Activated naive CD8-positive, alpha-beta T cell treated with anti-CD3 and anti-CD28 coated beads, Interleukin-2, amount 50 U/mL, for 24 hours (primary cell): ENCODE results near the gene SLC39A2.
"Not testable (repeated sequence)": the region's sequence is repeated elsewhere in the genome, so short reads cannot be mapped to it uniquely, and the experiment has no call there.

ENCODE experiments used
- ATAC-seq: fragments of 150-1000 bp; cut with Tn5 transposase; one replicate; pipeline ENCODE4 v1.10.0; 2021
- DNase-seq: peaks from one replicate; pipeline ENCODE4 v3.0.0; 2021
- H3K27ac Mint-ChIP-seq: one replicate; pipeline ENCODE4 v1.8.0; 2021; ENCODE audit warnings: mild to moderate bottlenecking, mixed read lengths
- H3K27me3 Mint-ChIP-seq: one replicate; pipeline ENCODE4 v1.8.0; 2021; ENCODE audit warnings: mixed read lengths
- H3K36me3 Mint-ChIP-seq: one replicate; pipeline ENCODE4 v1.8.0; 2021; ENCODE audit warnings: low read depth, mixed read lengths
- H3K4me1 Mint-ChIP-seq: one replicate; pipeline ENCODE4 v1.8.0; 2021; ENCODE audit warnings: mixed read lengths
- H3K4me3 Mint-ChIP-seq: one replicate; pipeline ENCODE4 v1.8.0; 2021; ENCODE audit warnings: mild to moderate bottlenecking, moderate library complexity, mixed read lengths
- H3K9me3 Mint-ChIP-seq: one replicate; pipeline ENCODE4 v1.8.0; 2021; ENCODE audit warnings: mixed read lengths

Gene SLC39A2

DNA sequence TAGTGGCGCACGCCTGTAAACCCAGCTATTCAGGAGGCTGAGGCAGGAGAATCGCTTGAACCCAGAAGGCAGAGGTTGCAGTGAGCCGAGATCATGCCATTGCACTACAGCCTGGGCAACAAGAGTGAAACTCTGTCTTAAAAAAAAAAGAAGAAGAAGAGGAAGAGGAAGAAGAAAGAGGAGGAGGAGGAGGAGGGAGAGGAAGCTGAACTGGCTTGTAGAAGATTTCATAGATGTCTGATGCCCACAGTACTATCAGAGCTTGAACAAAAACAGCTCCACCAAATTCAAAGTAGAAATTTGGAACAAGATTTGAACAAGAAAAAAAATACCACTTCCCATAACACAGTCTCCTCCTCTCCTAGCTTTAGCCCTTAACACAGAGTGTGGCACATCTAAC lies 13.4 kb upstream of the SLC39A2 start:
- not testable (repeated sequence) for ATAC-seq, H3K27me3 Mint-ChIP-seq, H3K27ac Mint-ChIP-seq, H3K9me3 Mint-ChIP-seq, H3K4me3 Mint-ChIP-seq, DNase-seq, H3K36me3 Mint-ChIP-seq
- H3K4me1 Mint-ChIP-seq = peaks cover 11% of the 10 kb centered on the region

DNA sequence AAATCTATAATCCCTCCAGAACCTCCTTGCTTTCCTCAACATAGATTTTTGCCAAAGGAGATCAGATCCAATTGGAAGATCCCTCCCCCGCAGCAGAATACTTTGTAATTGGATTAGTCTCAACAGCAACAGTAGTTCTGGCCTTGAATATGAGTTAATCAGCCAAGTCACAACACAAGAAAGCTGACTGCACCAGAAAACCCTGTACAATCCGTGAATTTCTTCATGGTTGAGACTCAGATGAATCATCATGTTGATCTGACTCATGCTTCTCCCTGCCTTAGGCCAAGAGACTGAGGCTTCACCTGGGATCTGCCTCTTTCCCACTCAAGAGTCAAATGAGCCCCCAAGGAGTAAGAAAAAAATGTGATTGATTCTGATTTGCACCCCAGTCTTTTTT lies 12.3 kb upstream of the SLC39A2 start:
- Mint-ChIP-seq H3K36me3 (peaks cover 9% of the 10 kb centered on the region), H3K27ac (no peak overlapping the region), H3K9me3 (no peaks in the 10 kb centered on the region), H3K4me1 (peaks cover 19% of the 10 kb centered on the region), H3K27me3 (peaks cover 2% of the 10 kb centered on the region), H3K4me3 (no peak overlapping the region)
- DNase-seq (no peak), ATAC-seq (no peak)

DNA sequence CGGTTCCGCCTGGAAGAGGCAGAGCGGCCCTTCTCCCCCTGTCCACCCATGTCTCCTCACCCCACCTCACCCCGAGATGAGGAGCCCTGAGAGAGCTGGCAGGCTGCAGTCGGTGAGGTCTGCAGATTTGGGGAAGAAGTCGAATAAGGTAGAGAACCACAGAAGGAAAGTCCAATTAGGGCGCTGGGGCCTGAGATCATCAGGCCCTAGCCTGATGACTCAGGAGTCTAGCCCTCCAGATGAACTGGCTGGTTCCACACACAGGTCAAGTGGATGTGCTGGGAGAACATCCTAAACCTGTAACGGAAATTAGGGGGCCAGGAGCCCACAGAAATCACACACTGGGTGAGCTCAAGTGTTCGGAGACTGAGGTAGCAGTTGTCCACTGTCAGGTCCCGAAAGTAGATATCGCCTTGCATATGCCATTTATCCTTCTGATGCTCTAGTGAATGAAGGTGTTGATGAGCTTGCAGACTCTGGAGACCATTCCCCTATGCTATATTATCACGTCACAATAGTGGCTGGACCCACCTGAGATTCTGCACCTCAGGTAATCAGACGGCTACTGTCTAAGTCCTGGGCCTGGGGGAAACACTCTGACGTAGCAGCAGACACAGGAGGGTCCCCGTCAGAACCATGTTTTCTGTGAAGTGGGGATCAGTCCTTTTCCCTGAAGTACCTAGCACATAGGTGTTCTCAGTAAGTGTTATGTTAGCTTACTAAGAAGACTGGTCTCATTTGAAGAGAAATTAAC lies 10.2 kb upstream of the SLC39A2 start:
- Mint-ChIP-seq H3K4me1 (peaks cover 22% of the 10 kb centered on the region), H3K9me3 (no peaks in the 10 kb centered on the region), H3K36me3 (peaks cover 25% of the 10 kb centered on the region), H3K27me3 (no peaks in the 10 kb centered on the region), H3K4me3 (peak overlapping the region; percentile 93), H3K27ac (no peak overlapping the region)
- DNase-seq = no peak
- ATAC-seq = no peak

DNA sequence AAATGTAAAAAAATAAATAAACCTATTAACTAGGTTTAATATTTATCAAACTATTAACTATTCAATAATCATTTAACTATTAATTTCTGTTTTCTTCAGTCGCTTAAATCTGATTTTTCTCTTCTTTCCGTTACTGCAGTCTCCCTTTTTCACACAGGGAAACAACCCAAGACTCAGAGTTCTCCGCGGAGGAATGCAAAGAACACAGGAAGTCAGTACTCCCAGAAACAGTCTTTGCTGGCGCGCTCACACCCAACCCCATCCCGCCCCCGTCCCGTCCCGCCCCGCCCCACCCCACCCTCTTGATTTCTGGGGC lies 9.7 kb upstream of the SLC39A2 start:
- Mint-ChIP-seq H3K4me3 (peak overlapping the region; percentile 93), H3K4me1 (peaks cover 22% of the 10 kb centered on the region), H3K36me3 (peaks cover 28% of the 10 kb centered on the region), H3K27ac (peak overlapping the region; percentile 92), H3K27me3 (no peaks in the 10 kb centered on the region), H3K9me3 (no peaks in the 10 kb centered on the region)
- ATAC-seq (no peak), DNase-seq (no peak)

DNA sequence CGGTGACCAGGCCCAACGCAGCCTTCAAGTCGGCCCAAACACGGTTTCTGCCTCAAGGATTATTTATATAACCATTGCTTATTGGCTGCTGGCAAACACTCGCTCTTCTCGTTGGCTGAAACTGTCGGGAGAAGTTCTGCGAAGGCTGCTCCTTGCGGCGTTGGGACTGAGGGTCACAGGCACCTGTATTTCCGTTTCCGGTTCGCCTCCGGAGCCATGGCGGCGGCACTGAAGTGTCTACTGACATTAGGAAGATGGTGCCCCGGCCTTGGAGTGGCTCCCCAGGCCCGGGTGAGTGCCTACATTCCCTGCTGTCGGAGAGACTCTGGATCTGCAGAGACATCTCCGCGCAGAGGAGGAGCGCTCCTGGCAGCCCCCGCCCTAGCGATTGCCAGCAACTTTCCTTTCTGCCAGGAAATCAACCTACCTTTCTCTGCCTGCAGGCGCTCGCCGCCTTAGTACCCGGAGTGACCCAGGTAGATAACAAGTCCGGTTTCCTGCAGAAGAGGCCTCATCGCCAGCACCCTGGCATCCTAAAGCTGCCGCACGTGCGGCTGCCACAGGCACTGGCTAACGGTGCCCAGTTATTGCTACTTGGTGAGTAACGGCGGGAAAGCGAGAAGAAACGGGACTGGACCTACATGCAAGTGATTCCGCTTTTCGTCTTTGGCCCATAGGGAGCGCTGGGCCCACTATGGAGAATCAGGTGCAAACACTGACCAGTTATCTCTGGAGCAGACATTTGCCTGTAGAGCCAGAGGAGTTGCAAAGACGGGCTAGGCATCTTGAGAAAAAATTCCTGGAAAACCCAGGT lies 9.1 kb upstream of the SLC39A2 start, which contains the start of gene METTL17:
Gene METTL17 (plus strand): TSS at position 194 of the 814 bp plus-strand sequence. CDS start 23 bp downstream, at position 217.
- peak; percentile 98 for ATAC-seq
- peak within 1 kb of the TSS; percentile 93 for H3K4me3 Mint-ChIP-seq
- H3K27ac Mint-ChIP-seq = peak within 1 kb of the TSS; percentile 92
- no peaks in the 10 kb centered on the region for H3K9me3 Mint-ChIP-seq
- H3K36me3 Mint-ChIP-seq = peaks cover 34% of the 10 kb centered on the region
- DNase-seq = peak; percentile 86
- no peaks in the 10 kb centered on the region for H3K27me3 Mint-ChIP-seq
- peaks cover 22% of the 10 kb centered on the region for H3K4me1 Mint-ChIP-seq

DNA sequence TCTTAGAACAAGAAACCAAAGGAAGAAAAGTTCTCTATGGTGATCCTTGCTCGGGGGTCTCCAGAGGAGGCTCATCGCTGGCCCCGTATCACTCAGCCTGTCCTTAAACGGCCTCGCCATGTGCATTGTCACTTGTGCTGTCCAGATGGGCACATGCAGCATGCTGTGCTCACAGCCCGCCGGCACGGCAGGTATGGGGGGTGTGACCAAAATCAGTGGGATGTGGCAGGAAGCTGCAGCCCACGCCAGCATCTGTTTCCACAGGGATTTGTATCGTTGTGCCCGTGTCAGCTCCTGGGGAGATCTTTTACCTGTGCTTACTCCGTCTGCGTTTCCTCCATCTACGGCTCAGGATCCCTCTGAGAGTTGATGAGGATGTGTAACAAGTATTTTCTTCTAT lies 2.6 kb upstream of the SLC39A2 start:
- peaks cover 45% of the 10 kb centered on the region for H3K36me3 Mint-ChIP-seq
- H3K27ac Mint-ChIP-seq = no peak overlapping the region
- H3K4me3 Mint-ChIP-seq = no peak overlapping the region
- no peaks in the 10 kb centered on the region for H3K9me3 Mint-ChIP-seq
- DNase-seq (no peak), ATAC-seq (no peak)
- no peaks in the 10 kb centered on the region for H3K27me3 Mint-ChIP-seq
- H3K4me1 Mint-ChIP-seq = peaks cover 7% of the 10 kb centered on the region

DNA sequence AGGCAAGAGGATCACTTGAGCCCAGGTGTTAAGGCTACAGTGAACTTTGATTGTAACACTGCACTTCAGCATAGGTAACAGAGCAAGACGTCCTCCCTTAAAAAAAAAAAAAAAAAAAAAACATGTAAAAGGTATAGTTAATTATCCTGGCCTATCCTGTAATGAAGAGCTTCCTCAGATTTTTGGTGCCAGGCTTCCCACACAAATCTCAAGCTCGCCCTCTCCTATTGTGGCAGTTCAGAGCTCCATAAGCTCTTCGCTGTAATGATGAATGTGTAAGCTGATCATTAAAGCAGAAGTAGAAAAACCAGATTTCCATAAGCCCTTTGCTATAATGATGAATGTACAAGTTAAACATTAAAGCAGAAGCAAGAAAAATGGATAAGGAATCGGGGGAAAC lies 2.0 kb upstream of the SLC39A2 start:
- ATAC-seq (no peak), DNase-seq (no peak)
- H3K4me1 Mint-ChIP-seq = peaks cover under 1% of the 10 kb centered on the region
- no peak overlapping the region for H3K27ac Mint-ChIP-seq
- no peaks in the 10 kb centered on the region for H3K27me3 Mint-ChIP-seq
- H3K36me3 Mint-ChIP-seq = peaks cover 40% of the 10 kb centered on the region
- H3K9me3 Mint-ChIP-seq = no peaks in the 10 kb centered on the region
- no peak overlapping the region for H3K4me3 Mint-ChIP-seq

DNA sequence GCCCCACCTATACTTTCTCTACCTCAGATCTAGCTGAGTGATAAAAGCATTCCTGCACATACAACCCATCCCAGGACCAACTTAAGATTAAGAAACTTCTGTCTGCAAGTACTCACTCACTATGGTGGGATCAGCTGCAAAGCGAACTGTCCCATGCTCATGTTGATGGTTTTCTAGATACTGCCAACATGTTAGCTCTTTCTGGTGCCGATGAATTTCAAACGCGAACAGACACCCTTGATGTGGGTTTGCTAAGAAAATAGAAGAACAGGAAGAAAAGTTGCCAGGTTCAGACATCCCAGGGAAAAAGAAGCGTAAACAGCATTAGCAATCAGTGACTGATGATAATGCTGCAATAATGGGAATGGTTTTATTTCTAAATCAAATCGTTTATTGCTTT lies 1.5 kb upstream of the SLC39A2 start:
- DNase-seq = no peak
- Mint-ChIP-seq H3K27me3 (no peaks in the 10 kb centered on the region), H3K4me1 (no peaks in the 10 kb centered on the region), H3K9me3 (no peaks in the 10 kb centered on the region), H3K4me3 (no peak overlapping the region), H3K27ac (no peak overlapping the region), H3K36me3 (peaks cover 37% of the 10 kb centered on the region)
- no peak for ATAC-seq

DNA sequence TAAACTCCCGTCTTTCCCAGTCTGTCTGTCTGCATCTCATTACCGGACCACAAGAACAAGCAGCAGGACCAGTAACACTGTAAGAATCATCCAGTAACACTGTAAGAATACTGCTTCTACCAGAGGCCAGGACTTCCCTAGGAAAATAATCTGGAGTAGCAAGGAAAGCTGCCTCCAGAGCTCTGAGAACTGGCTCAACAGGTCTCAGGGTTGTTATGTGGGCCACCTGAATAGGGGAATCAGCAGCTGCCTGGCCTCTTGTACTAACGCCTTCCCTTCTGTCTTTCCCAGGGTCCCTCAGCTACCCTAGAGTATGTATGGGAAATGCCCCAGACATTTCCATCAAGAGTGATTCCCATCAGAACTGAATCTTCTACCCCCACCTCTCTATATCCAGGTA lies 954 bp upstream of the SLC39A2 start:
- H3K9me3 Mint-ChIP-seq = no peaks in the 10 kb centered on the region
- no peak overlapping the region for H3K4me3 Mint-ChIP-seq
- DNase-seq = no peak
- peaks cover 33% of the 10 kb centered on the region for H3K36me3 Mint-ChIP-seq
- no peaks in the 10 kb centered on the region for H3K4me1 Mint-ChIP-seq
- no peaks in the 10 kb centered on the region for H3K27me3 Mint-ChIP-seq
- H3K27ac Mint-ChIP-seq = no peak overlapping the region
- no peak for ATAC-seq

DNA sequence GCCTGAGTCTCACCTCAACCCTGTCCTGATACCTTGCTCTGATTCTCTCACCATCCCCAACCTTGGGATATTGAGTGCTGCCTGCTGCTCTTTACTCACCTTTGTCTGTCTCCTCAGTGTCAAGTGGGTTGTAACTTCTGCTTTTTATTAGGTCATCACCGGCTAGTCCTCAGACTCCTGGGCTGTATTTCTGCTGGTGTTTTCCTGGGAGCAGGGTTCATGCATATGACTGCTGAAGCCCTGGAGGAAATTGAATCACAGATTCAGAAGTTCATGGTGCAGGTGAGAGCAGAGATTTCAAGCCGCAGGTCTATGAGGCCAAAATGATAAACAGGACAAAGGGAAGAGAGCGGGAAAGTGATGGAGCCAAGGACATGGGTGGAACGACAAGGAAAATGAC lies 498 bp downstream of the SLC39A2 start:
- no peak overlapping the region for H3K27ac Mint-ChIP-seq
- H3K9me3 Mint-ChIP-seq = no peaks in the 10 kb centered on the region
- ATAC-seq = no peak

DNA sequence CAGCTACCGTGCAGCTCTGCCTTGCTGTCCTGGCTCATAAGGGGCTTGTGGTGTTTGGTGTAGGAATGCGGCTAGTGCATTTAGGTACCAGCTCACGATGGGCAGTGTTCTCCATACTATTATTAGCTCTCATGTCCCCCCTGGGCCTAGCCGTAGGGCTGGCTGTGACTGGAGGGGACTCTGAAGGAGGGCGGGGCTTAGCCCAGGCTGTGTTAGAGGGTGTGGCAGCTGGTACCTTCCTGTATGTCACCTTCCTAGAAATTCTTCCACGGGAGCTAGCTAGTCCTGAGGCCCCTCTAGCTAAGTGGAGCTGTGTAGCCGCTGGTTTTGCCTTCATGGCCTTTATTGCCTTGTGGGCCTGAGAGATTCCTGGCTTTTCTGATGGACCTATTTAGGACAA lies 2.1 kb downstream of the SLC39A2 start:
- H3K27ac Mint-ChIP-seq = no peak overlapping the region
- H3K27me3 Mint-ChIP-seq = no peaks in the 10 kb centered on the region

More for the DNA sequence above, 498 bp downstream of the SLC39A2 start:
- DNase-seq = no peak
- Mint-ChIP-seq H3K4me3 (no peak overlapping the region), H3K4me1 (no peaks in the 10 kb centered on the region), H3K27me3 (no peaks in the 10 kb centered on the region), H3K36me3 (peaks cover 22% of the 10 kb centered on the region)

DNA sequence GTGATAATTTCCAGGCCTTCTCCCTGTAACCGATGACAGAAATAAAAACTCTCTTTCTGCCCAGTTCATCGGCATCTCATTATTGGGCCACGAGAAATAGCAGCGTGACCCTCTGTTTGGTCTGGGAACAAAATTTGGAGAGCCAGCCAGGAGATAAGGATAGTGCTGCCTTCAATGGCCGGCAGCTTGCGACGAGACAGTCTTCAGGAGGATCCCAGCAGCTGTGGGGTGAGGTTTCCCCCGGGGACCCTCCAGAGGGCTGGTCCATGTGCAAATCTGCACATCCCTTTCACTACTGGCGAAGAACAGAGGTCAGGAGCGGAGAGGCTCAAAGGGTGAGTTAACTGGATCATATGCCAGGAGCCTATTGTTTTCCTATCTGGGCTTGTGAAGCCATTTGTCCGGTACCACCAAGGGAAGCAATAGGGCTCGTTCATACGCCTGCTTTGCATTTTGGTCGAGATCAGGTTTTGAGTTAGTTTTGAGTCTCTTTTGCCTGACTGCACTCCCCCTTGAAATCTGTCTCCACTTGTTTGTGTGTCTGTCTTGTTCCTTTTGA lies 4.8 kb downstream of the SLC39A2 start:
- ATAC-seq (no peak), DNase-seq (no peak)
- H3K27ac Mint-ChIP-seq = no peak overlapping the region
- no peaks in the 10 kb centered on the region for H3K36me3 Mint-ChIP-seq
- no peaks in the 10 kb centered on the region for H3K4me1 Mint-ChIP-seq
- H3K27me3 Mint-ChIP-seq = no peaks in the 10 kb centered on the region
- no peak overlapping the region for H3K4me3 Mint-ChIP-seq
- H3K9me3 Mint-ChIP-seq = no peaks in the 10 kb centered on the region

More for the DNA sequence above, 2.1 kb downstream of the SLC39A2 start:
- DNase-seq (no peak), ATAC-seq (no peak)
- Mint-ChIP-seq H3K36me3 (peaks cover 9% of the 10 kb centered on the region), H3K9me3 (no peaks in the 10 kb centered on the region), H3K4me3 (no peak overlapping the region), H3K4me1 (no peaks in the 10 kb centered on the region)

DNA sequence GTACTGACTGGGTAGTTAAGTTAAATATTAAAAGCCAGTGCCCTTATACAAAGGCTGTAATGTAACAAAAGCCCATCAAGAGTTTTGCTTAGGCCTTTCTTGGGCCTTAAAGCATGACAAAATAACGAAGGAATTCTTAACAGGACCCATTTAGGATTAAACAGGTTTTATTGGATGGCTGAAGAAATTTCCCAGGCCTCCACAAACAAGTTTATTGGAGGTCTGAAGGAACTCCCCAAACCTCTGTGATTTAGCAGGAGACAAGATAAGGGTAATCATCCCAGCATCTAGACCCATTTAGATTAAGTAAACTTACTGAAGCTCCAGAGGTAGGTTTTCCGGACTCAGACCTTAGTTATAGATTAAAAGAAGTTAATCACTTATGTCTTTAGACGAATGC lies 10.6 kb downstream of the SLC39A2 start:
- peaks cover 17% of the 10 kb centered on the region for H3K27me3 Mint-ChIP-seq
- not testable (repeated sequence) for H3K4me3 Mint-ChIP-seq, DNase-seq, H3K9me3 Mint-ChIP-seq, H3K36me3 Mint-ChIP-seq, H3K27ac Mint-ChIP-seq, ATAC-seq, H3K4me1 Mint-ChIP-seq

DNA sequence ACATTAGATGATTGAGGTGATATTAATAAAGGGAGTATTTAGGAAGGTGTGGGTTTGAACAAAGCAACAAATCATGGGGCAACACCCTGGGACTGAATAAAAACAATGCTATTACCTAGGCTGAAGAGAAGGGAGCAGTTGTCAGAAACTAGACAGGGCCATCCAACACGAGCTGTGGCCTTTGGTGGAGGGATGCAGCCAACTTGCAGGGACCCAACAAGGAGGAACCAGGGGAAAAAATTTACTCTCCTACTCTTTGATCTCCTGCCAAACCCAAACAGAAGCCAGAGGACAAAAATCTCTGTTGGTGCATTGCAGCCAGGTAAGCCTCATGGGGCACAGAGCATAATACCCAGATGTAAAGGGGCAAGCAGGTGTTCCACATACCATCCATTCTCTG lies 12.0 kb downstream of the SLC39A2 start:
- Mint-ChIP-seq H3K27ac (no peak overlapping the region), H3K36me3 (no peaks in the 10 kb centered on the region), H3K9me3 (no peaks in the 10 kb centered on the region), H3K4me3 (no peak overlapping the region), H3K4me1 (no peaks in the 10 kb centered on the region), H3K27me3 (peaks cover 17% of the 10 kb centered on the region)
- DNase-seq = no peak
- no peak for ATAC-seq

DNA sequence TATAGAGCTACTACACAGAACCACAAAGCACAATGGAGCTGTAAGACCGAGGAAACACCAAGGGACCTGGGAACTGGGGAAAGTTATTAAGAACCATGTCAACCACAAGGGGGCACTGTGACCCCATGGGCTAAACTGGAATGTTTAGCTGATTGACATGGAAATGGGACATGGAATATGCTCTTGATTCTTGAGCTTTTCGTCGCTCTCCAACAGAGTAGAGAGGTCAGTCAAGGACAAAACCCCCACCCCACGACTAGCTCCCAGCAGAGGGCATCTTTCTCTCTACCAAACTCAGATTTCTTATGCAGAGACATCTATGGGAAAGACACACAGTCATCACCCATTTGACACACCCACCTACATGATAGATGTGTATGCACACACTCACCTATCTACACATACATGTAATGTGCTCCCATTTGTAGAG lies 15.7 kb downstream of the SLC39A2 start:
- Mint-ChIP-seq H3K4me1 (no peaks in the 10 kb centered on the region), H3K36me3 (no peaks in the 10 kb centered on the region), H3K27me3 (peaks cover 17% of the 10 kb centered on the region), H3K9me3 (no peaks in the 10 kb centered on the region), H3K4me3 (no peak overlapping the region), H3K27ac (no peak overlapping the region)
- DNase-seq (peak; percentile 82), ATAC-seq (peak; percentile 59)
